Calu3 (cell line): Measurements from ENCODE around the gene KIT. TPM values are rescaled to one million over a fixed set of nuclear protein-coding genes. Genes with fewer than 3 reads are reported as not detected.

ENCODE experiments used
- BruUV-seq: library from RNA; stranded (reverse); fragments of 400-500 nt; replicated peaks from 2 replicates; lab custom pipeline; 2021; lab: Mats Ljungman, UMichigan
- CTCF ChIA-PET: fragments of 300-600 bp; sonication (Branson Sonifier 250); formaldehyde crosslinking; loops from one replicate; lab custom pipeline; 2022; ENCODE audit warnings: antibody characterized with exemption; lab: Charles Lee
- DNase-seq: peaks from one replicate; pipeline ENCODE4 v3.0.0; 2022
- H3K27ac Mint-ChIP-seq: one replicate; pipeline ENCODE4 v1.8.0; 2022; ENCODE audit warnings: mixed read lengths; ENCODE audit not compliant: unreplicated experiment
- H3K27me3 Mint-ChIP-seq: one replicate; pipeline ENCODE4 v1.8.0; 2022; ENCODE audit warnings: mixed read lengths; ENCODE audit not compliant: unreplicated experiment
- H3K36me3 Mint-ChIP-seq: one replicate; pipeline ENCODE4 v1.8.0; 2022; ENCODE audit warnings: mild to moderate bottlenecking, moderate library complexity, mixed read lengths; ENCODE audit not compliant: insufficient read depth, unreplicated experiment
- H3K4me1 Mint-ChIP-seq: one replicate; pipeline ENCODE4 v1.8.0; 2022; ENCODE audit warnings: mild to moderate bottlenecking, low read depth, mixed read lengths; ENCODE audit not compliant: unreplicated experiment
- H3K4me3 Mint-ChIP-seq: one replicate; pipeline ENCODE4 v1.8.0; 2022; ENCODE audit warnings: mild to moderate bottlenecking, low read depth, moderate library complexity, mixed read lengths; ENCODE audit not compliant: unreplicated experiment
- H3K9me3 Mint-ChIP-seq: one replicate; pipeline ENCODE4 v1.8.0; 2022; ENCODE audit warnings: low read depth, mixed read lengths; ENCODE audit not compliant: unreplicated experiment
- CTCF ChIP-seq: fragments of 200-600 bp; IDR thresholded peaks from one replicate; pipeline ENCODE4 v1.8.0; 2022; ENCODE audit warnings: antibody characterized with exemption; ENCODE audit not compliant: unreplicated experiment
- intact Hi-C: fragments of 100-400 bp; cut with micrococcal nuclease; formaldehyde crosslinking; loops from one replicate; pipeline ENCODE4 v1.10.0; 2022; ENCODE audit not compliant: unreplicated experiment
- total RNA-seq: library from RNA; stranded (reverse); gene quantifications from 2 replicates; pipeline ENCODE4 v1.2.3, GENCODE V29; 2022

KIT gene
- total RNA-seq, 1 experiment from 2014 or later, result not detected

- Mint-ChIP-seq H3K4me1 (peaks cover 8% of the 10 kb centered on the region), H3K27ac (no peak overlapping the region), H3K27me3 (no peaks in the 10 kb centered on the region), H3K9me3 (peaks cover 4% of the 10 kb centered on the region), H3K4me3 (no peak overlapping the region), H3K36me3 (no peaks in the 10 kb centered on the region)
- intact Hi-C loops, result no loop called here
- CTCF ChIA-PET, result no interaction called here
- DNase-seq, result no peak
- BruUV-seq, result no TSS peak
- TF ChIP-seq CTCF, result no peak
Observed at GRCh38 chr4:54727346-54727745, 69.6 kb downstream of the KIT start.

GRCh38 chr4:54728368-54728767 lies 70.6 kb downstream of the KIT start:
- Mint-ChIP-seq H3K4me3 (no peak overlapping the region), H3K27ac (no peak overlapping the region), H3K27me3 (no peaks in the 10 kb centered on the region), H3K4me1 (peaks cover 8% of the 10 kb centered on the region), H3K36me3 (no peaks in the 10 kb centered on the region), H3K9me3 (peaks cover 4% of the 10 kb centered on the region)
- intact Hi-C loops, result no loop called here
- BruUV-seq, result no TSS peak
- TF ChIP-seq CTCF, result no peak
- no peak for DNase-seq
- CTCF ChIA-PET, result no interaction called here

GRCh38 chr4:54729256-54729655 lies 71.5 kb downstream of the KIT start:
- intact Hi-C loops, result no loop called here
- BruUV-seq, result no TSS peak
- CTCF ChIA-PET, result no interaction called here
- peaks cover 8% of the 10 kb centered on the region for H3K4me1 Mint-ChIP-seq
- no peak overlapping the region for H3K4me3 Mint-ChIP-seq
- no peak for DNase-seq
- TF ChIP-seq CTCF, result no peak
- no peaks in the 10 kb centered on the region for H3K36me3 Mint-ChIP-seq
- peaks cover 4% of the 10 kb centered on the region for H3K9me3 Mint-ChIP-seq
- no peak overlapping the region for H3K27ac Mint-ChIP-seq
- H3K27me3 Mint-ChIP-seq, result no peaks in the 10 kb centered on the region

- Mint-ChIP-seq H3K4me3 (no peak overlapping the region), H3K27ac (no peak overlapping the region), H3K9me3 (peaks cover 4% of the 10 kb centered on the region), H3K4me1 (peaks cover 8% of the 10 kb centered on the region), H3K27me3 (no peaks in the 10 kb centered on the region), H3K36me3 (no peaks in the 10 kb centered on the region)
- TF ChIP-seq CTCF, result no peak
- DNase-seq, result no peak
- BruUV-seq, result no TSS peak
- CTCF ChIA-PET, result interaction anchor here (0.7 kb wide), 1 partner anchor 1627 kb away, joined by 5 read pairs; no protein-coding TSS in a partner anchor
- intact Hi-C loops, result no loop called here
Observed at GRCh38 chr4:54730581-54730980, 72.8 kb downstream of the KIT start.
